Measurements from ENCODE around the gene ZNF580.

Gene ZNF580

GRCh38 chr19:55605637-55606470, 34.9 kb upstream of the ZNF580 start, which contains the start of gene ZNF865:
Gene ZNF865, plus strand, starts transcription at chr19:55605647. Its CDS starts 7,972 bp downstream, at chr19:55613619.
- peak in 2 of 4 experiments; percentile 59 to 65 for DNase-seq (ENCODE audit: low read depth in 4 of 4, low spot score in 1 of 4)

DNA sequence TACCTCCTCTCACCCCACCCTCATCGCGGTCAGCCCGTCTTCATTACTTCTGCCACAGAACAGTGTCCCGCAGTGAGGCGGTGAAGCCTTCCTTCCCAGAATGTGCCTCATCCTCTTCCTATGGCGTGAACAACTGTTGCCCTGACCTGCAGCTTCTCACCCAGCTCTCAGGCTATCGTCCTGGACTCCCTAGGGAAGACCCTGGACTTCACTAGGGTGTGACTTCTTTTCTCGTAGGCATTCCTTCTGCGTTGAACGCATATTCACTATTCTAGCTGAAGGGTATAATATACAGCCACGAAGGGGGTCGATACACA, 34.4 kb upstream of the ZNF580 start:
- DNase-seq (ENCODE audit: low read depth in 4 of 4, low spot score in 1 of 4): no peak

- DNase-seq (ENCODE audit: low read depth in 4 of 4, low spot score in 1 of 4): no peak
These were observed 34.0 kb upstream of the ZNF580 start for GRCh38 chr19:55606817-55607216.

DNA sequence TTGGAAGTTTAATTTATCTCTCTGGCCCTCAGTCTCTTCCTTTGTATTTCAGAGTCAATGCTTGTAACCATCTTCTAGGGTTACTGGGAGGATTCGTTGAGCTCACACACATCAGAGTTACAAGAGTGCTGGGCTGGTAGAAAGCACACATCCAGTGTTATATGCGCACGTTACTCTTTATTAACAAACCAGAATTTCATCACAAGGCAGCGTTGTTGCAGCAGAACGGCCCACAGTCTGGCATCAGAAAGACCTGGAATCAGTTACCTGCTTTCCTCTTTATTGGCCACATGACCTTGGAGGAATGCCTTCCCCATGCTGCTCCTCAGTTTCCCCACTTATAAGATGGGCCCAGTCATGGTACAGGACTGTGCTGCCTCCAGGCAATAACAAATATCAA, 31.5 kb upstream of the ZNF580 start:
- no peak for DNase-seq (ENCODE audit: low read depth in 4 of 4, low spot score in 1 of 4)

- no peak for DNase-seq (ENCODE audit: low read depth in 4 of 4, low spot score in 1 of 4)
These were observed 29.4 kb upstream of the ZNF580 start for GRCh38 chr19:55611300-55611982.

DNA sequence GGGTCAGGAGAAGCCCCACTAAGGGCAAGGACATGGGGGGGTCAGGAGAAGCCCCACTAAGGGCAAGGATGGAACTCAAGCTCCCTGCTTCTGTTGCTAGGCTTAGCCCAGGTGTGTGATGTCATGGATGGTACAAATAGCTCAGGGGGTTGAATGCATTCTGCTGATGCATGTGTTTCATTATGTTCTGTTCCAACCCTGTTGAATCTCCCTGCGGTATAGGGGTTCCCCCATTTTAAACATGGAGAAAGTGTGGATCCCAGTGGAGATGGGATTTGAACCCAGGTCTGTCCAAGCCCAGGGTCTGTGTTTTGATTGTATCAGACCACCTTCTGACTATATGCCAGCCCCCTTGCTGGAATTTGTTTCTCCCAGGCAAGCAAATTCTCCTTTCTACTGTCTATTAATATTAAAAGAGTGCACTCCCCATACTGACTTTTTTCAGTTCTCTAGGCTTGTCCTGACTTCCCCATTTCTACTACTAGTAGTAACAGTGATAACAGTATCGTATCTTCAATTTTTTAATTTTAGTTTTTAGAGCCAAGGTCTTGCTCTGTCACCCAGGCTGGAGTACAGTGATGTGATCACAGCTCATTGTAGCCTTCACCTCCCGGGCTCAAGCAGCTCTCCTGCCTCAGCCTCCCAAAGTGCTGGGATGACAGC, 28.7 kb upstream of the ZNF580 start:
- DNase-seq (ENCODE audit: low read depth in 4 of 4, low spot score in 1 of 4): no peak

DNA sequence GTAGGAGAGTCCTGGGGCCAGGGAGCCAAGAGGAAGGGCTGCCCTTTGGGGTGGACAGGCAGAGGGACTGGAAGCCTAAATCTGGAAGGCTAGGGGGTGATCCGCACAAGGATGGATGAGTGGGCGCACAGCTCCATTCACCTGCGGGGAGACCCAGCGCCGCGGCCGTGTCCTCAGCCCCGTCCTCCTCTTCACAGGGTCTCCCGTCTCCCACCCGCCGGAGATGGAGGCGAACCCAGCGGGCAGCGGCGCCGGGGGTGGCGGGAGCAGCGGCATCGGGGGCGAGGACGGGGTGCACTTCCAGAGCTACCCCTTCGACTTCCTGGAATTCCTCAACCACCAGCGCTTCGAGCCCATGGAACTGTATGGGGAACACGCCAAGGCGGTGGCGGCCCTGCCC, 27.4 kb upstream of the ZNF580 start:
- DNase-seq (ENCODE audit: low read depth in 4 of 4, low spot score in 1 of 4): no peak

GRCh38 chr19:55613930-55614710, 26.7 kb upstream of the ZNF580 start:
- no peak for DNase-seq (ENCODE audit: low read depth in 4 of 4, low spot score in 1 of 4)

- no peak for DNase-seq (ENCODE audit: low read depth in 4 of 4, low spot score in 1 of 4)
These were observed 25.9 kb upstream of the ZNF580 start for GRCh38 chr19:55614711-55615542.

- DNase-seq (ENCODE audit: low read depth in 4 of 4, low spot score in 1 of 4): no peak
These were observed 25.0 kb upstream of the ZNF580 start for GRCh38 chr19:55615543-55616394.

DNA sequence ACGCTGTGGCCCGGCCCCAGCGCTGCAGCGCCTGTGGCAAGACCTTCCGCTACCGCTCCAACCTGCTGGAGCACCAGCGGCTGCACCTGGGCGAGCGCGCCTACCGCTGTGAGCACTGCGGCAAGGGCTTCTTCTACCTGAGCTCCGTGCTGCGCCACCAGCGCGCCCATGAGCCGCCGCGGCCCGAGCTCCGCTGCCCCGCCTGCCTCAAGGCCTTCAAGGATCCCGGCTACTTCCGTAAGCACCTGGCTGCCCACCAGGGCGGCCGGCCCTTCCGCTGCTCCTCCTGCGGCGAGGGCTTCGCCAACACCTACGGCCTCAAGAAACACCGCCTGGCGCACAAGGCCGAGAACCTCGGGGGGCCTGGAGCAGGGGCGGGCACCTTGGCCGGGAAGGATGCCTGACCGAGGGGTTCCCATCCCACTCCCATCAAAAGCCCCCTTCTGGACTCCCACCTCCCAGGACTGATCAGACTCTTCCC, 24.4 kb upstream of the ZNF580 start:
- DNase-seq (ENCODE audit: low read depth in 4 of 4, low spot score in 1 of 4): no peak

DNA sequence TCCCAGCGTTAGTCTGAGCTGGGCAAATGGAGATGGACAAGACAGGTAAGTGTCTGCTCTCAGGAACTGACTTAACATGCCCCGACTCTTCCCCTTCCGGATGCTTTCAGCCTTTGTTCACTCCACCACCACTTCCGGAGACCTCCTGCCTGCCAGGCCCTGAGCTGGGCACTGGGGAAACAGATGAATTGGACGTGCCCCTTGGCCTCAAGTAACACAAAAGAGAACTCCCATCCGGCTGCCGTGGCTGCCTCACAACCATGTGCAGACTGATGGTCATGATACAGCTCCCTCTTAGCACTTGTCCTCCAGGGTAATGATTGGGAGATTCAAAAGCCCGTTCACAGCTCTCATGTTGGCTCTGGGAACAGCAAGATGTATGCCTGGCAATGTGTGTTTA, 23.4 kb upstream of the ZNF580 start:
- no peak for DNase-seq (ENCODE audit: low read depth in 4 of 4, low spot score in 1 of 4)

DNA sequence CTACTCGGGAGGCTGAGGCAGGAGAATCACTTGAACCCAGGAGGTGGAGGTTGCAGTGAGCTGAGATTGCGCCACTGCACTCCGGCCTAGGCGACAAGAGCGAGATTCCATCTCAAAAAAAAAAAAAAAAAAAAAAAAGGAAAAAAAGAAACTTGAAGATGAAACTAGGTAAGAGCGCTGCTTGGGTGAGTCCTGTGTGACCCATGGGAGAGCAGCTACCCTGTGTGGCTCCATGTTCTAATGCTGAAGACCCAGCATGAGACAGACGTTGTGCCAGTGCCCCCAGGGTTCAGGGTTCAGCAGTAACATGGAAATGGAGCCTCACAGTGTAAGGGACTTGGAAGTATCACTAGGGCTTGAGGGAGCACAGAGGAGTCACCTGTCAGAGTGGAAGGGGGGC, 22.4 kb upstream of the ZNF580 start:
- no peak for DNase-seq (ENCODE audit: low read depth in 4 of 4, low spot score in 1 of 4)

DNA sequence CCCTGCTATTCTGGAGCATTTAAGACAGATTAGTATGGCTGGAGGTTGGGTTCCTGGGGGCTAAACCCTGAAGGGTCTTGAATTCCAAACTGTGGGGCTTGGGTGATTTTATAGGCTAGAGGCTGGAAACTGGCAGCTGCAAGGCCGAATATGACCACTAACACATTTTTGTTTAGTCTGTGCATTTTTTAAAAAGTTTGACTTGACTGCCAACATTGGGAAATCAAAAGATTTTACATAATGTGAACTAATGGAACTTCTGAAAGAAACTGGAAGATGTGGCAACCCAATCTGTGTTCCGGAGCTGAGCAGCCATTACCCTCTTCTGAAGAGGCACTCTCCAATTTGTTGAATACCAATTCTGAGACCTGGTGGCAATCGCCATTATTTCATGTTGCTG, 21.5 kb upstream of the ZNF580 start:
- DNase-seq (ENCODE audit: low read depth in 4 of 4, low spot score in 1 of 4): no peak

GRCh38 chr19:55620410-55621204, 20.2 kb upstream of the ZNF580 start:
- no peak for DNase-seq (ENCODE audit: low read depth in 4 of 4, low spot score in 1 of 4)

- no peak for DNase-seq (ENCODE audit: low read depth in 4 of 4, low spot score in 1 of 4)
These were observed 19.6 kb upstream of the ZNF580 start for GRCh38 chr19:55621205-55621672.

GRCh38 chr19:55621673-55622231, 19.1 kb upstream of the ZNF580 start:
- DNase-seq (ENCODE audit: low read depth in 4 of 4, low spot score in 1 of 4): no peak

Measured in stimulated activated CD4-positive, alpha-beta T cell treated with anti-CD3 and anti-CD28 coated beads, Interleukin-1b, Interleukin-23, amount 100 ng/mL, for 24 hours (primary cell).